Stimulated activated memory B cell treated with anti-CD40 and anti-IgM and Interleukin-4, amounts not matched to agents 10 μg/mL and 1 μg/mL and 100 μg/mL, for 72 hours (primary cell): ENCODE measurements around the gene EFNB2.

Source experiments
- ATAC-seq: fragments of 150-1000 bp; cut with Tn5 transposase; 2 replicates; pipeline ENCODE4 v1.10.0; 2021
- H3K27ac Mint-ChIP-seq: one replicate; pipeline ENCODE4 v1.8.0; 2022; ENCODE audit warnings: mild to moderate bottlenecking, mixed read lengths
- H3K27me3 Mint-ChIP-seq: one replicate; pipeline ENCODE4 v1.8.0; 2022; ENCODE audit warnings: mixed read lengths
- H3K36me3 Mint-ChIP-seq: one replicate; pipeline ENCODE4 v1.8.0; 2022; ENCODE audit warnings: mixed read lengths
- H3K4me1 Mint-ChIP-seq: one replicate; pipeline ENCODE4 v1.8.0; 2022; ENCODE audit warnings: mixed read lengths
- H3K4me3 Mint-ChIP-seq: one replicate; pipeline ENCODE4 v1.8.0; 2022; ENCODE audit warnings: mild to moderate bottlenecking, moderate library complexity, mixed read lengths
- H3K9me3 Mint-ChIP-seq: one replicate; pipeline ENCODE4 v1.8.0; 2022; ENCODE audit warnings: mixed read lengths

EFNB2 gene

DNA sequence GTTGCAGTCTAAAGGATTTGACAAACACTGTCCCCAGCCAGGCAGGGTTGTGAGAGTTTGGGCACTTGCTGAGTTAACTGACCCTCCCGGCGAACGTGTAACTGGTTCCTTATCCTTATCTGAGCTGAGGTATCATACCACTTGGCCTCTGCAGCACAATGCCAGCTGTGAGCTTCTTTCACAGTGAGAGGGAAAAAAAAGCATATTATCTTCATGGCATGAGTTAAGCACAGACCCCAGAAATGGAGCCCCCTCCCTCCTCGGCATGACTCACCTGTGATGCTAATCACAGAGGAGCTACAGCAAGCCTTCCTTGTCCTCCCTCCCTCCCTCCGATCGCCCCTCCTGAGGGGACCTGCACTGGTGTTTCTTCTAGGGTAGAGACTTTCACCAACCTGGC lies 60.5 kb downstream of the EFNB2 start:
- H3K4me3 Mint-ChIP-seq: no peak overlapping the region
- no peak for ATAC-seq
- no peak overlapping the region for H3K27ac Mint-ChIP-seq
- H3K9me3 Mint-ChIP-seq: no peaks in the 10 kb centered on the region
- H3K4me1 Mint-ChIP-seq: peaks cover 7% of the 10 kb centered on the region
- H3K36me3 Mint-ChIP-seq: no peaks in the 10 kb centered on the region
- peaks cover 1% of the 10 kb centered on the region for H3K27me3 Mint-ChIP-seq

DNA sequence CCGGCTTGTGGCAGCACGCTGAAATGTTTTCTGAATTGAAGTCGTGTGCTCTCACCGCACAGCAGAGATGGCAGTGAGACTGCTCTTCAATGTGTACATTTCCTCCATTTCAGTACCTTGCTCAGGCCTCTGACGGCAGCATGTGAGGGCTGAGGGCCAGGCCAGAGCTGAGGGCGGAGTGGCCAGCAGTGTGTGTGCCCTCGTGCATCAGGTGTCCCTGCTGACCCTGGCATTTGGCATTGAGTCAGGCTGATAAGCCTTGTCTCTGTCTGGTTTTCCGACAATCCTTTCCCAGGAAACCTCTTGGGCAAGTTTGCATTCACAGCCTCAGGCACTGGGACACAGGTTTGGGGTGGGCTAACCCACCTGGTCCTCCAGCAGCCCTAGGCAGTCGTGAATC lies 62.3 kb downstream of the EFNB2 start:
- H3K27me3 Mint-ChIP-seq: no peaks in the 10 kb centered on the region
- no peak overlapping the region for H3K4me3 Mint-ChIP-seq
- no peak for ATAC-seq
- H3K27ac Mint-ChIP-seq: no peak overlapping the region
- H3K4me1 Mint-ChIP-seq: peaks cover 7% of the 10 kb centered on the region
- no peaks in the 10 kb centered on the region for H3K9me3 Mint-ChIP-seq
- no peaks in the 10 kb centered on the region for H3K36me3 Mint-ChIP-seq

DNA sequence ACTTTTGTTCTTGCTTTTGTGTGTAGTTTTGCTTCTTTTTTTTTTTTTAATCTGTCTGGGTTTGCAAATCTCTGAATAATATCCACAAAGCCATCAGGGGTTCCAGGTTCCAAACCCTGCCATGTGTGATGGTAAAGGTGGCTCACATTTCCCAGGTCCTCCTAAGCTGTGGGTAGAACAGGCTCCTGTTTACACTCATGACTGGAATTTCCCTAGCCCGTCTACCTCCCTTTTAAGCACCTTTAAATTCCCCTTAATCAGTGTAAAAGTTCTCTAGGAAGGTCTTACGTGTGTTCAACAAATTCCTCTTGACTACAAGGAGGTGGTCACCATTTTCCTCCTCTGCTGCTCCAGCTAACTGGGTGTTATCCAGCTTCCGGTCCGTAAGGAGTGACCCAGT lies 62.8 kb downstream of the EFNB2 start:
- Mint-ChIP-seq H3K4me3 (no peak overlapping the region), H3K27ac (no peak overlapping the region), H3K27me3 (no peaks in the 10 kb centered on the region), H3K36me3 (no peaks in the 10 kb centered on the region), H3K4me1 (peaks cover 7% of the 10 kb centered on the region), H3K9me3 (no peaks in the 10 kb centered on the region)
- no peak for ATAC-seq

DNA sequence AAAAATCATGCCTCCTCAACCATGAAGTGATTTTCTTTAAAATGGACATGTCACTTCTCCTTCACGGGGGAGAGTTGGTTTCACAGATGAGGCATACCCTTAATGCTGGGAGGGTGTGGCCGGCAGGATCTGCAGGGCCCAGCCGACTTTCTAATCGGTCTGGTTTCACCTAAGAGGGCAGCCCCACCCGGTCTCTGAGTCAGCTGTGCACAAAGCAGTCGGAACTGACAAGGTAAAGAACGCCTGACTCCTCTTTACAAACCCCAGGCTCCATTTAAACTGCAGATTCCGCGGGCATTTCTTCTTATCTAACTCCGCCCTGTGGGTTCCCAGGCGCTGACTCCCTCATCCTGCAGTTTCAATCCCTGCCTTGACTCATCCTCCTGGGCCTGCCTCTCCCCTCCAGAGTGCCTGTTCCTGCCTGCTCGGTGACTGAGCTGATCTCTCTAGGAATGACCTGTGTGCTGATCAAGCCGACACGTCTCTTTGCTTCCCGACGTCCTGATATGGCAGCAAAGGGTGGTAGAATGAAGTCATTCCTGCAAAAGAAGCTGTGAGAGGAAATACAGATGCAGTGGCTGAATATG lies 63.4 kb downstream of the EFNB2 start:
- H3K4me3 Mint-ChIP-seq: no peak overlapping the region
- H3K27ac Mint-ChIP-seq: no peak overlapping the region
- no peaks in the 10 kb centered on the region for H3K36me3 Mint-ChIP-seq
- peak; percentile 34 for ATAC-seq
- H3K4me1 Mint-ChIP-seq: peaks cover 7% of the 10 kb centered on the region
- no peaks in the 10 kb centered on the region for H3K9me3 Mint-ChIP-seq
- H3K27me3 Mint-ChIP-seq: no peaks in the 10 kb centered on the region

- no peak for ATAC-seq
- H3K9me3 Mint-ChIP-seq: no peaks in the 10 kb centered on the region
- H3K4me3 Mint-ChIP-seq: no peak overlapping the region
- no peaks in the 10 kb centered on the region for H3K27me3 Mint-ChIP-seq
- no peak overlapping the region for H3K27ac Mint-ChIP-seq
- no peaks in the 10 kb centered on the region for H3K36me3 Mint-ChIP-seq
- H3K4me1 Mint-ChIP-seq: peaks cover 7% of the 10 kb centered on the region
Measured at GRCh38 chr13:106470576-106470975, 64.9 kb downstream of the EFNB2 start.

DNA sequence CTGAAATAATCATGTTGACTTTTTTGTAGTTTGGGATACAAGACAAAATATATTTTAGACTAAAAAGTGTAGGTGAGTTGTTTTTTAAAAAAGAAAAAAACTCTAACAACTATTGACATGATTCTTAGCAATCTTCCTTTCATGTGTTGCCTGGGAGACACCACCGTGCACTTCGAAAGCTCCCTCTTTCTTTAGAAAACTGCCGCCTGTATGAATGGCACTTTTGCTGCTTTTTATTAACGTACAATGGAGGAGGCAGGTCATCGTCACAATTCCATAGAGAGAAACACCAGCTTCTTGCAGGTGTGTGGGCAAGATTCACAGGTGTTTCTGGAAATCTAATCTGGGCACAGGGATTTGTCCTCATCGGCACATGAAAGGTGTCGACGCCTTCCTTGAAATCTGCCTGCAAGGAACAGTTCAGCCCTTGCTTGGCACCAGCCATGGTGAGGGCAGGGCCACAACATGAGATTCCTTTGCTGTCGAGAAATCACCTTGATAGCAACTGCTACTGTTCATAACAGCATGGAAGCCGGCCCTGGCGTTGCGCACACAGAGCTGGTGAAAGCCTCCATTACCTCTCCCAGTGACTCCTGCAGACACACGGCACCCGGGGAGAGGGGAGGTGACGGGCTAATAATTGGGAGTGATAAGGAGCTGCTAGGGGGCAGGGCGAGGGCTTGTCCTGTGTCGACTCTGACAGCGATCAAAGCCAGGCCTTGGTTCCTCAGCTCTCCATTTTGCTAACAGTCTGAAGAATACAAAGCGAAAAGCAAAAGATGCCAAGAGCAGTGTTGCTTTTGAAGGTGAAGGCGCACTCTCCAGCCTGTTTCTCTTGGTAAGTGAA lies 66.5 kb downstream of the EFNB2 start:
- Mint-ChIP-seq H3K27me3 (no peaks in the 10 kb centered on the region), H3K27ac (no peak overlapping the region), H3K4me1 (peaks cover 7% of the 10 kb centered on the region), H3K36me3 (no peaks in the 10 kb centered on the region), H3K4me3 (no peak overlapping the region), H3K9me3 (no peaks in the 10 kb centered on the region)
- no peak for ATAC-seq

DNA sequence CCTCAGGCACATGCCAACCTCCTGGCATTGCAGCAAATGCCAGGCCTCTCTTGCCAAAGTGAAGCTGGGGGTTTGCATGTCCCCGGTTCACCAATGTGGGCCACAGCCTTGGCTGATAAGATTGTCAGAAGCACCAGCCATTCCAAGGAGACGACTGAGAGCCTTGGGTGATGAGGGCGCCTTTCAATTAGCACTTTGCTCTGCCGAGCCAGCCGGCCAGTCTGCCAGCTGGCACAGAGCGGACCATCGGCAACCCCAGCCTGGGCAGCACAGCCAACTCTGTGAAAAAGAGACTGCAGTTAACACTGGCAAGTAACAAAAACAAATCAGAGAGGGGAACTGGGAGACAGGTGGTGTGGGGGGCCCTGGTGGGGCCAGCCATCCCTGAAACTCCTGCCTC lies 67.3 kb downstream of the EFNB2 start:
- Mint-ChIP-seq H3K4me3 (no peak overlapping the region), H3K9me3 (no peaks in the 10 kb centered on the region), H3K36me3 (no peaks in the 10 kb centered on the region), H3K4me1 (peaks cover 7% of the 10 kb centered on the region), H3K27me3 (no peaks in the 10 kb centered on the region), H3K27ac (no peak overlapping the region)
- ATAC-seq: no peak

- no peaks in the 10 kb centered on the region for H3K36me3 Mint-ChIP-seq
- H3K27me3 Mint-ChIP-seq: no peaks in the 10 kb centered on the region
- no peak overlapping the region for H3K27ac Mint-ChIP-seq
- peaks cover 7% of the 10 kb centered on the region for H3K4me1 Mint-ChIP-seq
- ATAC-seq: no peak
- no peaks in the 10 kb centered on the region for H3K9me3 Mint-ChIP-seq
- no peak overlapping the region for H3K4me3 Mint-ChIP-seq
Measured at GRCh38 chr13:106467427-106468122, 67.9 kb downstream of the EFNB2 start.

- Mint-ChIP-seq H3K4me1 (no peaks in the 10 kb centered on the region), H3K27ac (no peak overlapping the region), H3K27me3 (no peaks in the 10 kb centered on the region), H3K9me3 (no peaks in the 10 kb centered on the region), H3K36me3 (no peaks in the 10 kb centered on the region), H3K4me3 (no peak overlapping the region)
- no peak for ATAC-seq
Measured at GRCh38 chr13:106466691-106467426, 68.6 kb downstream of the EFNB2 start.

DNA sequence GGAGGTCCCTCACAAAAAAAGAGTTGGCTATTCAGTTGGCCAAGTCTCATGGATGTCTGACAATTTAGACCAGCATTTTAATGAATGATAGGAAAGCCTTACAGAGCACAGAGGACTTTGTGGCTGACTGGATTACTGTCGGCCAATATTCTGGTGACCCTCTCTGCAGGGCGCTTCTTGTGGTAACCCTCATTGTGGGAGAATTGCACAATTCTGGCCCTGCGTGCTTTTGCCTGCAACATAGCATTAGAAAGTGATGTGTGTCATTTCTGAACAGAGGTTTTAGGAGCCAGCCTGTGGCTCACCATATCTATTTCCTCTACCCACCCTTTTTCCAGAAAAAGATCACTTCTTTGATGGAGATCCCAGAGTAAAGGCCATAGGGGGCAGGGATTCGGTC lies 71.4 kb downstream of the EFNB2 start:
- Mint-ChIP-seq H3K36me3 (no peaks in the 10 kb centered on the region), H3K27ac (no peak overlapping the region), H3K9me3 (no peaks in the 10 kb centered on the region), H3K4me3 (no peak overlapping the region), H3K27me3 (peaks cover under 1% of the 10 kb centered on the region), H3K4me1 (no peaks in the 10 kb centered on the region)
- ATAC-seq: no peak

DNA sequence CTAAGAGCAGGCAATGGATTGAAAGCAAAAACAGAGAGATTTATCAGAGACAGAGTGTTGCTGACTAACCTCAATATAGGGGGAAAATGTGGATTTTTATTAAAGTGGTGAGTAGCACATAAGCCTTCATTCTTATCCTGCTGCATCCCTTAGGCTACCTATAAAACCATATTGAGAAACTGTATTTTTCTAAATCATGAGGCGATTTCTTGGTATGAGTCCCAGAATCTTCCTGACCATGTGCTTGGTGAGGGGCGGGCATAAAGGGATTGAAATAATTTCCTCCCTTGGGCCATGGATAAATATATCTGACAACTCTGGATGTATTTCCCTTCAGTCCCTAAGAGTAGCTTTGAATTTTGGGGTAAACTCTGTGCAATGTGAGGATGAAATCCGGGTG lies 72.8 kb downstream of the EFNB2 start:
- no peak overlapping the region for H3K27ac Mint-ChIP-seq
- no peaks in the 10 kb centered on the region for H3K36me3 Mint-ChIP-seq
- peaks cover 12% of the 10 kb centered on the region for H3K27me3 Mint-ChIP-seq
- no peak for ATAC-seq
- H3K4me1 Mint-ChIP-seq: no peaks in the 10 kb centered on the region
- H3K9me3 Mint-ChIP-seq: no peaks in the 10 kb centered on the region
- H3K4me3 Mint-ChIP-seq: no peak overlapping the region

GRCh38 chr13:106455777-106456176 lies 79.7 kb downstream of the EFNB2 start:
- ATAC-seq: no peak
- Mint-ChIP-seq H3K27me3 (peaks cover 32% of the 10 kb centered on the region), H3K4me3 (no peak overlapping the region), H3K9me3 (no peaks in the 10 kb centered on the region), H3K27ac (no peak overlapping the region), H3K4me1 (no peaks in the 10 kb centered on the region), H3K36me3 (no peaks in the 10 kb centered on the region)

DNA sequence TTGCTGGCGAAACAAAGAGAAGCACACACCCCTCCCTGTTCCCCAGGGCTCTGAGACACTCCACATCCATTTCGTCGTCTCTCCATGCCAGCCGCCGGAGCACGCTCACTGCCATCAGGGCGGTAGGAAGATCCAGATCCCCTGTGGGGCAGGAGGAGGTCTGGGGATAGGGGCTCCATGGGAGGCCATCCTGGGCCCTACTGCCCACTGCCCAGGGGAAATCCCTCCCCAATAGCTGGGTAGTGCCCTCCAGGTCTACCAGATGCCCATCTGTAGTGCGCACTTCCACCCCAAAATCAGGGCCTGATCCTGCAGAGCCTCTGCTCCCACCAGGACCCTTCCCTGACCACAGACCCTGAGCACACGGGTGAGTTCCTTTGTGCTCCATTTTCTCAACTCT lies 80.3 kb downstream of the EFNB2 start:
- Mint-ChIP-seq H3K9me3 (no peaks in the 10 kb centered on the region), H3K4me1 (no peaks in the 10 kb centered on the region), H3K36me3 (no peaks in the 10 kb centered on the region), H3K27ac (no peak overlapping the region), H3K27me3 (peaks cover 33% of the 10 kb centered on the region), H3K4me3 (no peak overlapping the region)
- ATAC-seq: peak; percentile 43

DNA sequence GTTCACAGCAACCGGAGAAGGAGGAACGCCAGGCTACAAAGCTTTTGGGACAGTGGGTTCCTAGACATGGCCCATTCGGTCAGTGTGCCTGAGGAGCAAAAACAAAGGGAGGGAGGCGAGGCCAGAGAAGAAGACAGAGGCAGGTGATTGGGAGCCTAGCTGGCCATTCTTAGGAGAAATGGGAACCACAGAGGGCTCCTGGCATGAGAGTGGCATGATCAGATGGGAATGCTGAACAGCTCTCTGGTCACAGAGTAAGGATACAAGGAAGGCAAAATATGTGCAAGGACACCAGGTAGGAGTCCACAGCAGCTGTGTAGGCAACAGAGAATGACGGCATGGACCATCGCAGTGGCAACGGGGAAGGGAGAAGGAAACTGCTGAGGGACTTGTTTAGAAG lies 82.4 kb downstream of the EFNB2 start:
- Mint-ChIP-seq H3K27me3 (peaks cover 23% of the 10 kb centered on the region), H3K4me3 (no peak overlapping the region), H3K36me3 (no peaks in the 10 kb centered on the region), H3K27ac (no peak overlapping the region), H3K4me1 (no peaks in the 10 kb centered on the region), H3K9me3 (peaks cover 2% of the 10 kb centered on the region)
- no peak for ATAC-seq

DNA sequence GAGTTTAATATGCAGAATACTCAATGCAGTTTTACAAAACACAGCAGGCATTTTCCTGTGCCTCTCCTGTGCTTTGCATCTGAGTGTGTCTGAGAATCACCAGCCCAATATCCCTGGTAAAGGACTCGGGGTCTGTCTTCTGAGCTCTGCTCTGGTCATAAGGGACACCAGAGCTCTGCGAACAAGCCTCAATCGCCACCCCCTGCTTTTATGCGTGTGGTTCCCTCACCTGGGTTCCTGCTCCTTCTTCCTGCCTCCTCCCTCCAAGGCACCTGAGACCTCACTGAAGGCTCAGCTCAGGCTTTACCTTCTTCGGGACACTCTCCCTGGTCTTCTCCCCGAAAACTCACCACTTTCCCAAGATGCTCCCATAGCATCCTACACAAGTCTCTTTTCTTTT lies 84.5 kb downstream of the EFNB2 start:
- Mint-ChIP-seq H3K4me3 (no peak overlapping the region), H3K4me1 (no peaks in the 10 kb centered on the region), H3K9me3 (peaks cover 5% of the 10 kb centered on the region), H3K27ac (no peak overlapping the region), H3K36me3 (no peaks in the 10 kb centered on the region), H3K27me3 (peaks cover 21% of the 10 kb centered on the region)
- no peak for ATAC-seq
